NCI-H748 treated with DMSO at 0.1 percent for 48 hours (cell line): Measurements from ENCODE around the gene UPF3A.
A peak's percentile ranks its signal among the peaks of the same experiment; 100 is the strongest.
"Not testable (repeated sequence)": the region's sequence is repeated elsewhere in the genome, so short reads cannot be mapped to it uniquely, and the experiment has no call there.

ENCODE experiments used
- DNase-seq: peaks from one replicate; lab custom pipeline; 2025; lab: John Stamatoyannopoulos, UW

Gene UPF3A

GRCh38 chr13:114304346-114305034 is 23.1 kb downstream of the UPF3A start:
- no peak for DNase-seq

- DNase-seq, result no peak
Observed at GRCh38 chr13:114309086-114309485, 27.7 kb downstream of the UPF3A start.

GRCh38 chr13:114309806-114310410 is 28.5 kb downstream of the UPF3A start:
- no peak for DNase-seq

GRCh38 chr13:114310956-114311355 is 29.6 kb downstream of the UPF3A start:
- DNase-seq, result no peak

GRCh38 chr13:114311387-114311786 is 30.0 kb downstream of the UPF3A start:
- DNase-seq, result no peak

- no peak for DNase-seq
Observed at GRCh38 chr13:114311908-114312307, 30.5 kb downstream of the UPF3A start.

GRCh38 chr13:114313061-114313860 is 31.9 kb downstream of the UPF3A start:
- DNase-seq, result no peak

- DNase-seq, result peak; percentile 85
Observed at GRCh38 chr13:114314074-114314912, 32.9 kb downstream of the UPF3A start, which contains the start of gene CHAMP1. Gene CHAMP1 (plus strand): TSS chr13:114314503. CDS start chr13:114323843, 9,340 bp downstream.

GRCh38 chr13:114315074-114315785 is 33.8 kb downstream of the UPF3A start:
- DNase-seq, result no peak

GRCh38 chr13:114318624-114319023 is 37.2 kb downstream of the UPF3A start:
- DNase-seq, result no peak

GRCh38 chr13:114319441-114319913 is 38.1 kb downstream of the UPF3A start:
- no peak for DNase-seq

- DNase-seq, result no peak
Observed at GRCh38 chr13:114320065-114320464, 38.7 kb downstream of the UPF3A start.

GRCh38 chr13:114321256-114321655 is 39.9 kb downstream of the UPF3A start:
- no peak for DNase-seq

- DNase-seq, result no peak
Observed at GRCh38 chr13:114323349-114323748, 41.9 kb downstream of the UPF3A start.

GRCh38 chr13:114324334-114324733 is 42.9 kb downstream of the UPF3A start:
- no peak for DNase-seq

- DNase-seq, result no peak
Observed at GRCh38 chr13:114325729-114326128, 44.3 kb downstream of the UPF3A start.

GRCh38 chr13:114328034-114328433 is 46.6 kb downstream of the UPF3A start:
- DNase-seq, result no peak

GRCh38 chr13:114328595-114328994 is 47.2 kb downstream of the UPF3A start:
- DNase-seq, result no peak

- DNase-seq, result no peak
Observed at GRCh38 chr13:114330086-114330485, 48.7 kb downstream of the UPF3A start.

- DNase-seq, result not testable (repeated sequence)
Observed at GRCh38 chr13:114333881-114334280, 52.5 kb downstream of the UPF3A start.
